ENCODE data around the gene BUB1. TPM values are rescaled to one million over a fixed set of nuclear protein-coding genes. Genes with fewer than 3 reads are reported as not detected.

Gene BUB1
- total and polyA plus RNA-seq, 9 of the 15 experiments (the other 6 are each of a cell fraction or from before 2014, with no cell fraction given) = 73.4 to 247 (median 118) TPM

DNA sequence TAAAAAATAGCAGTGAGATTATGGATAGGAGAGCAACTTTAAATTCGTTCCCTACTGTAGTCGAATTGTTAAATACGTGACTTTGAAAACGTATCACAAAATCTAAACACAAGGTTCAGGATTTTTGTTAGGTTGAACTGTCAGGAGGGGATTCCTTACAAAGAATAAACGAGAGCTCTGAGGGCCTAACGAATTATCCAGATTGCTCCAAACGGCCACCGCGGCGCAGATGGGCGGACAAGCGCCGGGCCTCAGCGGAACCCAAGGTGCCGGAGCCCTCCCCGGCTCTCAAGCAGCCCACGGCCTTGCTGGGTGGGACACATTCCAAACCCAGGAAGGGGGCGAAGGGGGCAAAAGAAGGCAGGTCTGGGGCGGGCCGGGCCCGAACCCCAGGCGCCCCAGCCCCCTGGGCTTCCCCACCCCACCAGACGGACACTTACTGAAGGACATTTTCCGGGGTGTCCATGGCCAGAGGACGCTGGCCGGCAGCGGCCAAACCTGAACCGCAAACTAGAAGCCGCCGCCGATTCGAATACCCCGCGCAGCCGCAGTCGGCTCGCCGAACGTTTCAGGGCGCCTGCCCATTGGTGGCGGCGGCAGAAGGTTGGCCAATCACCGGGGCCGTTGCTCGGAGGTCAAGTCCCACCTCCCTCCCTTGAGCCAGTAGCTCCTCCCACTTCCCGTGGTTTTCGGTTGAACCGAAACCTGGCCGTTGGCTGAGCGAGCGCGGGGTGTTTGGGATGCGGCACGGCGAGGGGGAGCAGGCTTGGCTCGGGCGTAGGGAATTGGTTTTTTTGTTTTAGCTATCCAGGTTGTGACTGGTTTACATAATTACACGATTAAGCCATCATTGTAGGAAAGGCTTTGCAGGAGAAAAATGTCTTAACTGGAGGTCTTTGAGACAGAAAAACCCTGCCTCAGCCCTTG lies at the start of gene BUB1 (continued):
- TF ChIP-seq, protein P1, sequence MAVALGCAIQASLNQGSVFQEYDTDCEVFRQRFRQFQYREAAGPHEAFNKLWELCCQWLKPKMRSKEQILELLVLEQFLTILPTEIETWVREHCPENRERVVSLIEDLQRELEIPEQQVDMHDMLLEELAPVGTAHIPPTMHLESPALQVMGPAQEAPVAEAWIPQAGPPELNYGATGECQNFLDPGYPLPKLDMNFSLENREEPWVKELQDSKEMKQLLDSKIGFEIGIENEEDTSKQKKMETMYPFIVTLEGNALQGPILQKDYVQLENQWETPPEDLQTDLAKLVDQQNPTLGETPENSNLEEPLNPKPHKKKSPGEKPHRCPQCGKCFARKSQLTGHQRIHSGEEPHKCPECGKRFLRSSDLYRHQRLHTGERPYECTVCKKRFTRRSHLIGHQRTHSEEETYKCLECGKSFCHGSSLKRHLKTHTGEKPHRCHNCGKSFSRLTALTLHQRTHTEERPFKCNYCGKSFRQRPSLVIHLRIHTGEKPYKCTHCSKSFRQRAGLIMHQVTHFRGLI (CRISPR knock-in tag; IDR thresholded peaks at IDR 0.05) = no peak
- TF ChIP-seq PCBP2 (IDR thresholded peaks at IDR 0.05; ENCODE audit: low read depth, low read length, poor library complexity, severe bottlenecking) = no peak
- TF ChIP-seq BCOR (IDR thresholded peaks at IDR 0.05) = no peak; the same call in 1 of the 2 replicates
- no peak for TF ChIP-seq NFIX (CRISPR knock-in tag; IDR thresholded peaks at IDR 0.05; ENCODE audit: low read depth)
- peak; percentile 93 to 94 for TF ChIP-seq NRF1 (conservative IDR thresholded peaks at IDR 0.05 in 1 of 2, IDR thresholded peaks at IDR 0.05 in 1 of 2)
- no peak for TF ChIP-seq ZNF274 (IDR thresholded peaks at IDR 0.05; ENCODE audit: borderline replicate concordance, low read depth, low read length)
- peak; percentile 97 for TF ChIP-seq POLR2AphosphoS5 (IDR thresholded peaks at IDR 0.05; ENCODE audit: control insufficient read depth, insufficient read depth, low read depth, low read length)
- no peak for TF ChIP-seq TFAM (CRISPR knock-in tag; conservative IDR thresholded peaks at IDR 0.05)
- no peak for TF ChIP-seq NBN (IDR thresholded peaks at IDR 0.05; ENCODE audit: low read depth)
- TF ChIP-seq CBFA2T2 (conservative IDR thresholded peaks at IDR 0.05) = 0 out of 2 replicates have a peak, but pooled peaks have one; percentile 4
- TF ChIP-seq TAF7 (tag; IDR thresholded peaks at IDR 0.05) = peak; percentile 75
- 0 out of 2 replicates have a peak, but pooled peaks have one; percentile 70 for TF ChIP-seq GATAD2A (IDR thresholded peaks at IDR 0.05)
- TF ChIP-seq PRPF4 (IDR thresholded peaks at IDR 0.05; ENCODE audit: insufficient read depth, low read depth, low read length, poor library complexity, severe bottlenecking) = no peak
- TF ChIP-seq KDM1A (IDR thresholded peaks at IDR 0.05) = no peak
- no peak for TF ChIP-seq BCL6 (CRISPR knock-in tag; IDR thresholded peaks at IDR 0.05)
- TF ChIP-seq YBX1 (IDR thresholded peaks at IDR 0.05) = no peak
- TF ChIP-seq ZBTB8A (IDR thresholded peaks at IDR 0.05; ENCODE audit: partially characterized antibody) = no peak
- TF ChIP-seq ZNF3 (CRISPR knock-in tag; IDR thresholded peaks at IDR 0.05) = no peak
- no peak for TF ChIP-seq HDAC3 (IDR thresholded peaks at IDR 0.05; ENCODE audit: borderline replicate concordance, partially characterized antibody)
- TF ChIP-seq, protein P2, sequence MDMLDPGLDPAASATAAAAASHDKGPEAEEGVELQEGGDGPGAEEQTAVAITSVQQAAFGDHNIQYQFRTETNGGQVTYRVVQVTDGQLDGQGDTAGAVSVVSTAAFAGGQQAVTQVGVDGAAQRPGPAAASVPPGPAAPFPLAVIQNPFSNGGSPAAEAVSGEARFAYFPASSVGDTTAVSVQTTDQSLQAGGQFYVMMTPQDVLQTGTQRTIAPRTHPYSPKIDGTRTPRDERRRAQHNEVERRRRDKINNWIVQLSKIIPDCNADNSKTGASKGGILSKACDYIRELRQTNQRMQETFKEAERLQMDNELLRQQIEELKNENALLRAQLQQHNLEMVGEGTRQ (CRISPR knock-in tag; IDR thresholded peaks at IDR 0.05) = no peak
- TF ChIP-seq ZBTB1 (CRISPR knock-in tag; IDR thresholded peaks at IDR 0.05; ENCODE audit: borderline replicate concordance, low read depth) = no peak
- TF ChIP-seq, protein P3, sequence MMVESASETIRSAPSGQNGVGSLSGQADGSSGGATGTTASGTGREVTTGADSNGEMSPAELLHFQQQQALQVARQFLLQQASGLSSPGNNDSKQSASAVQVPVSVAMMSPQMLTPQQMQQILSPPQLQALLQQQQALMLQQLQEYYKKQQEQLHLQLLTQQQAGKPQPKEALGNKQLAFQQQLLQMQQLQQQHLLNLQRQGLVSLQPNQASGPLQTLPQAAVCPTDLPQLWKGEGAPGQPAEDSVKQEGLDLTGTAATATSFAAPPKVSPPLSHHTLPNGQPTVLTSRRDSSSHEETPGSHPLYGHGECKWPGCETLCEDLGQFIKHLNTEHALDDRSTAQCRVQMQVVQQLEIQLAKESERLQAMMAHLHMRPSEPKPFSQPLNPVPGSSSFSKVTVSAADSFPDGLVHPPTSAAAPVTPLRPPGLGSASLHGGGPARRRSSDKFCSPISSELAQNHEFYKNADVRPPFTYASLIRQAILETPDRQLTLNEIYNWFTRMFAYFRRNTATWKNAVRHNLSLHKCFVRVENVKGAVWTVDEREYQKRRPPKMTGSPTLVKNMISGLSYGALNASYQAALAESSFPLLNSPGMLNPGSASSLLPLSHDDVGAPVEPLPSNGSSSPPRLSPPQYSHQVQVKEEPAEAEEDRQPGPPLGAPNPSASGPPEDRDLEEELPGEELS (CRISPR knock-in tag; IDR thresholded peaks at IDR 0.05; ENCODE audit: borderline replicate concordance) = no peak

Data from K562 (cell line).